Calu3 (cell line): ENCODE results near the gene MACROD2. TPM values are rescaled to one million over a fixed set of nuclear protein-coding genes. Genes with fewer than 3 reads are reported as not detected.

Source experiments
- BruUV-seq: library from RNA; stranded (reverse); fragments of 400-500 nt; replicated peaks from 2 replicates; lab custom pipeline; 2021; lab: Mats Ljungman, UMichigan
- CTCF ChIA-PET: fragments of 300-600 bp; sonication (Branson Sonifier 250); formaldehyde crosslinking; loops from one replicate; lab custom pipeline; 2022; ENCODE audit warnings: antibody characterized with exemption; lab: Charles Lee
- DNase-seq: peaks from one replicate; pipeline ENCODE4 v3.0.0; 2022
- H3K27ac Mint-ChIP-seq: one replicate; pipeline ENCODE4 v1.8.0; 2022; ENCODE audit warnings: mixed read lengths; ENCODE audit not compliant: unreplicated experiment
- H3K27me3 Mint-ChIP-seq: one replicate; pipeline ENCODE4 v1.8.0; 2022; ENCODE audit warnings: mixed read lengths; ENCODE audit not compliant: unreplicated experiment
- H3K36me3 Mint-ChIP-seq: one replicate; pipeline ENCODE4 v1.8.0; 2022; ENCODE audit warnings: mild to moderate bottlenecking, moderate library complexity, mixed read lengths; ENCODE audit not compliant: insufficient read depth, unreplicated experiment
- H3K4me1 Mint-ChIP-seq: one replicate; pipeline ENCODE4 v1.8.0; 2022; ENCODE audit warnings: mild to moderate bottlenecking, low read depth, mixed read lengths; ENCODE audit not compliant: unreplicated experiment
- H3K4me3 Mint-ChIP-seq: one replicate; pipeline ENCODE4 v1.8.0; 2022; ENCODE audit warnings: mild to moderate bottlenecking, low read depth, moderate library complexity, mixed read lengths; ENCODE audit not compliant: unreplicated experiment
- H3K9me3 Mint-ChIP-seq: one replicate; pipeline ENCODE4 v1.8.0; 2022; ENCODE audit warnings: low read depth, mixed read lengths; ENCODE audit not compliant: unreplicated experiment
- intact Hi-C: fragments of 100-400 bp; cut with micrococcal nuclease; formaldehyde crosslinking; loops from one replicate; pipeline ENCODE4 v1.10.0; 2022; ENCODE audit not compliant: unreplicated experiment
- total RNA-seq: library from RNA; stranded (reverse); gene quantifications from 2 replicates; pipeline ENCODE4 v1.2.3, GENCODE V29; 2022
- TF ChIP-seq, protein P1 (sequence below): fragments of 200-600 bp; IDR thresholded peaks from one replicate; pipeline ENCODE4 v1.8.0; 2022; ENCODE audit warnings: antibody characterized with exemption; ENCODE audit not compliant: unreplicated experiment

MACROD2 gene
- total RNA-seq, 1 experiment from 2014 or later: 29.4 TPM

DNA sequence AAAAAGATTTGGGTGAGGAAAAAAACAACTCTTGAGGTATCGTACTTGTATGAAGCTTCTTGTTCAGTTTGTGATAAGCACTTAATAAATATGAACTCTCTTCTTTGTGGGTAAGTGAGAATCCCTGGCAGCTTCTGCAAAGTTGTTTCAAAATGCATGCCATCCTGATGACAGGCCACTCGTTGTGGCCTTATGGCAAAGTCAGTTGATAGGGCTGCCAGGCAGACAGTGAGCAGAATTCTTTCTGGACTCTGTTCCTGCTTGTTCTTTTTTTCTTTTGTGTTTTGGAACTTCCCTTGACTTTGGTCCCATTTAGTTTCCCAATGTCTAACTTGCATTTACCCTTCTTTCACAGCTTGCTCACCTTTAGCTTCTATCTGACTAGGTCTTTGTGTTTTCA is 1325.6 kb downstream of the MACROD2 start:
- no peak overlapping the region for H3K4me3 Mint-ChIP-seq

DNA sequence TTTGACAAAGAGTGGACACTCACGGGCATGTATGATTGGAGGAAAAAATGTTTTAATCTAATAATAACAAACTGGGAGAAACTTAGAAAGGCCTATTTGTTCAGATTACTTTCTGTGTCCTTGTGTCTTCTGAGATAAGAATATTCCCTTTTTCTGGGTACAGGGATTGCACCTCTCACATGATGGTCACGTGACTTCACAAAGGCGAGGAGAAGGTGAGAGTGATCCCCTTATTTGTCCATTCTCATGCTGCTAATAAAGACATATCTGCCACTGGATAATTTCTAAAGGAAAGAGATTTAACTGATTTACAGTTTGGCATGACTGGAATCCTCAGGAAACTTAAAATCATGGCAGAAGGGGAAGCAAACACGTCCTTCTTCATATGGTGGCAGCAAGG is 1331.8 kb downstream of the MACROD2 start:
- BruUV-seq: no TSS peak
- intact Hi-C loops: no loop called here
- Mint-ChIP-seq H3K4me1 (no peaks in the 10 kb centered on the region), H3K27me3 (no peaks in the 10 kb centered on the region), H3K27ac (no peak overlapping the region), H3K4me3 (no peak overlapping the region), H3K36me3 (no peaks in the 10 kb centered on the region), H3K9me3 (no peaks in the 10 kb centered on the region)
- TF ChIP-seq, protein P1, sequence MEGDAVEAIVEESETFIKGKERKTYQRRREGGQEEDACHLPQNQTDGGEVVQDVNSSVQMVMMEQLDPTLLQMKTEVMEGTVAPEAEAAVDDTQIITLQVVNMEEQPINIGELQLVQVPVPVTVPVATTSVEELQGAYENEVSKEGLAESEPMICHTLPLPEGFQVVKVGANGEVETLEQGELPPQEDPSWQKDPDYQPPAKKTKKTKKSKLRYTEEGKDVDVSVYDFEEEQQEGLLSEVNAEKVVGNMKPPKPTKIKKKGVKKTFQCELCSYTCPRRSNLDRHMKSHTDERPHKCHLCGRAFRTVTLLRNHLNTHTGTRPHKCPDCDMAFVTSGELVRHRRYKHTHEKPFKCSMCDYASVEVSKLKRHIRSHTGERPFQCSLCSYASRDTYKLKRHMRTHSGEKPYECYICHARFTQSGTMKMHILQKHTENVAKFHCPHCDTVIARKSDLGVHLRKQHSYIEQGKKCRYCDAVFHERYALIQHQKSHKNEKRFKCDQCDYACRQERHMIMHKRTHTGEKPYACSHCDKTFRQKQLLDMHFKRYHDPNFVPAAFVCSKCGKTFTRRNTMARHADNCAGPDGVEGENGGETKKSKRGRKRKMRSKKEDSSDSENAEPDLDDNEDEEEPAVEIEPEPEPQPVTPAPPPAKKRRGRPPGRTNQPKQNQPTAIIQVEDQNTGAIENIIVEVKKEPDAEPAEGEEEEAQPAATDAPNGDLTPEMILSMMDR: no peak
- CTCF ChIA-PET: no interaction called here
- DNase-seq: no peak

More for the DNA sequence above, 1325.6 kb downstream of the MACROD2 start:
- H3K27ac Mint-ChIP-seq: no peak overlapping the region
- no peaks in the 10 kb centered on the region for H3K27me3 Mint-ChIP-seq
- no peaks in the 10 kb centered on the region for H3K36me3 Mint-ChIP-seq
- H3K4me1 Mint-ChIP-seq: no peaks in the 10 kb centered on the region
- H3K9me3 Mint-ChIP-seq: no peaks in the 10 kb centered on the region
- intact Hi-C loops: no loop called here
- no TSS peak for BruUV-seq
- TF ChIP-seq, protein P1: no peak
- no peak for DNase-seq
- CTCF ChIA-PET: no interaction called here

DNA sequence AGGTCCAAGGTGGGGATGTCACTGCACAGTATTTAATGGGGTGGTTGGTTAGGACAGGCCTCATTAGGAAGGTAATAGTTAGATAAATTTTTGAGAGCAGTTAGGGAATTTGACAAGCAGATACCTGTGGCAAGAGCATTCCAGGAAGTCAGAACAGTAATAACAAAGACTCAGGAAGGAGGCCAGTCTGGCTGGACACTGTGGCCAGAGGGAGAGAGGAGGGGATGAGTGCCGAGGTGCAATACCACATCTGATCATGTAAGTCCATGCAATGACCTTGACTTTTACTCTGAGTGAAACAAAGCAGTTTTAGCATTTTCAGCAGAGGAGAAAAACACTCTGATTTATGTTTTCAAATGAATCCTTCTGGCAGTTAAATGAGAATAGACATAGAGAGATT is 1332.8 kb downstream of the MACROD2 start:
- no TSS peak for BruUV-seq
- no peaks in the 10 kb centered on the region for H3K9me3 Mint-ChIP-seq
- no peaks in the 10 kb centered on the region for H3K36me3 Mint-ChIP-seq
- H3K27me3 Mint-ChIP-seq: no peaks in the 10 kb centered on the region
- intact Hi-C loops: no loop called here
- no peaks in the 10 kb centered on the region for H3K4me1 Mint-ChIP-seq
- no peak for DNase-seq
- TF ChIP-seq, protein P1: no peak
- CTCF ChIA-PET: no interaction called here
- no peak overlapping the region for H3K27ac Mint-ChIP-seq
- H3K4me3 Mint-ChIP-seq: no peak overlapping the region

DNA sequence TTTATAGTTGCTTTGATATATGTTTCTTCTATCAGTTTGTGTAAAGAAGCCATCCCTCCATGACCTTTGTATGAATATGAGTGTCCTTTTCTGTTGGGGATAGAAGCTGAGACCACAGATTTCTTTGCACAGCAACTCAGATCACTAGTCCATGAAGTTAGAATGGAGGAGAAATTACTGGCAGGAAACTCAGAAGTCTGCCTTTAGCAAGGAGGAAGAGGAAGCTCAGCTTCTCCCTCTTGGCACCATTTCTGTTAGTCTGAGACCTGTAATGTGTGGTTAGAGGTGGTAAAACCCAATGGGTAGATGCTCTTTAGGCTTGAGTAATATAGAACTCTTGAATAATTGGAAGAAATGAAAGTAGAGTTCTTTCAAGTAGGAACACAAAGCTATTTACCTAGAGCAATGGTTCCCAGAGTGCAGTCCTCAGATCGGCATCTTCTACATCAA is 1337.4 kb downstream of the MACROD2 start:
- no peak overlapping the region for H3K4me3 Mint-ChIP-seq
- BruUV-seq: no TSS peak
- intact Hi-C loops: no loop called here
- no peaks in the 10 kb centered on the region for H3K27me3 Mint-ChIP-seq
- no peaks in the 10 kb centered on the region for H3K4me1 Mint-ChIP-seq
- no peak for DNase-seq
- no peaks in the 10 kb centered on the region for H3K9me3 Mint-ChIP-seq
- no peaks in the 10 kb centered on the region for H3K36me3 Mint-ChIP-seq
- TF ChIP-seq, protein P1: no peak
- H3K27ac Mint-ChIP-seq: no peak overlapping the region
- CTCF ChIA-PET: no interaction called here
